D721Med (cell line): Measurements from ENCODE around the gene LDLRAD4.

Experiments
- DNase-seq: peaks from one replicate; pipeline ENCODE4 v3.0.0; 2011; ENCODE audit warnings: low spot score; ENCODE audit not compliant: insufficient read length
- FAIRE-seq: peaks from 2 replicates; lab custom pipeline; 2011; peaks lifted over from hg19 to GRCh38; lab: Jason Lieb, UNC
- TF ChIP-seq, protein P1 (sequence below): IDR thresholded peaks from 2 replicates; pipeline ENCODE4 v1.5.1; 2012; ENCODE audit warnings: mild to moderate bottlenecking, control low read depth; ENCODE audit not compliant: insufficient read depth; ENCODE audit errors: missing control alignments

The LDLRAD4 gene

DNA sequence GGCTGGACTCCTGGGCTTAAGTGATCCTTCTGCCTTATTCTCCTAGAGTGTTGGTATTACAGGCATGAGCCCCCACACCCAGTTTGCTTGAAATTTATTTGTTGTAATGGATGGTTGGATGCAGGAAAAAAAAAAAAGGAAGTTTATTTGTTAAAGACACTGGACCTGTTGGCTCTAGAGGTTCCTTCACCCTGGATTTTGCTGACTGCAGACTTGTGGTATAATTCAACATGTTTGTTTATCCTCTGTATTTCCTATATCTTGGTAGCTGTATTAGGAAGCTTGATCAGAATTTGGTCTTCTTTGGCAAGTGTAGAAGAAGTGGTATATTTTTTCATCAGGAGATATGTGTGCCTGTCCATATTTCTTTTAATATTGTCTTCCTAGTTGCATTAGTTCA, 138.7 kb downstream of the LDLRAD4 start:
- FAIRE-seq: no peak

DNA sequence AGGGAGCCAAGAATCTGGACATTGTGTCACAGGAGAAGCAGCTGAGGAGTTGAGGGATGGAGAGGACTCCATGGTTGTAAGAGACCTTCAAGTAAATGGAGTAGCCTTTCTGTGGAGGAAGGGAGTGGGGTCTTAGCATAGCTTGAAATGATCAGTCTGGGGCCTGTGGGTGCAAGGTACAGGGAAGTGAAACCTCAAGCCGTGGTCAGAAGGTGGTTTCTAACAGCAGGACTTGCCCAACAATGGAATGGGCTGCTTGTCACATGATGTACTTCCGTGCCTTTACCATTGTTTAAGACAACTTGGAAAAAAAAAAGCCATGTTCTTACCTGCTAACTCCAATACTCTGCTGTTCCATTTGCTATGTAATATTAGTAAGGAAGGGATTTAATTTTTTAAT, 140.7 kb downstream of the LDLRAD4 start:
- TF ChIP-seq, protein P1, sequence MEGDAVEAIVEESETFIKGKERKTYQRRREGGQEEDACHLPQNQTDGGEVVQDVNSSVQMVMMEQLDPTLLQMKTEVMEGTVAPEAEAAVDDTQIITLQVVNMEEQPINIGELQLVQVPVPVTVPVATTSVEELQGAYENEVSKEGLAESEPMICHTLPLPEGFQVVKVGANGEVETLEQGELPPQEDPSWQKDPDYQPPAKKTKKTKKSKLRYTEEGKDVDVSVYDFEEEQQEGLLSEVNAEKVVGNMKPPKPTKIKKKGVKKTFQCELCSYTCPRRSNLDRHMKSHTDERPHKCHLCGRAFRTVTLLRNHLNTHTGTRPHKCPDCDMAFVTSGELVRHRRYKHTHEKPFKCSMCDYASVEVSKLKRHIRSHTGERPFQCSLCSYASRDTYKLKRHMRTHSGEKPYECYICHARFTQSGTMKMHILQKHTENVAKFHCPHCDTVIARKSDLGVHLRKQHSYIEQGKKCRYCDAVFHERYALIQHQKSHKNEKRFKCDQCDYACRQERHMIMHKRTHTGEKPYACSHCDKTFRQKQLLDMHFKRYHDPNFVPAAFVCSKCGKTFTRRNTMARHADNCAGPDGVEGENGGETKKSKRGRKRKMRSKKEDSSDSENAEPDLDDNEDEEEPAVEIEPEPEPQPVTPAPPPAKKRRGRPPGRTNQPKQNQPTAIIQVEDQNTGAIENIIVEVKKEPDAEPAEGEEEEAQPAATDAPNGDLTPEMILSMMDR: no peak
- FAIRE-seq: no peak
- peak; percentile 8 for DNase-seq

More for the DNA sequence above, 138.7 kb downstream of the LDLRAD4 start:
- TF ChIP-seq, protein P1: no peak
- no peak for DNase-seq

DNA sequence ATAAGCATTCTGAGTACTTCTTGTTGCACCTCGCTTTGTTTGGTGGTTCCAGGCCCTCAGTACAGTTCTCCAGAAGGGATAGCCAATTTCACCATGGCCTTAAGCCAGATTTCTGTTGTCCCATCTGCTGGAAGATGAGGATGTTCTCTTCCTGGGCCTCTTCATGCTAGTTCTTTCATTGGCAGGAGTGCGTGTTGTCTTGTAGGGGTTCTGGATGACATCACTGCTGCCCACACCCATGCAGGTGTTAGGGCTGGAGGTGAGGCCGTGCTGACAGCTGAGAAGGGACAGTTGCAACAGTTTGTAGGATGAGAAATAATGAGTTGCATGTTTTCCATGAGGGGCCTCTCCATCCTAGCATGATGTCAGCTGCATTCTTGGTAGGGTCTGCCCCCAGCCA, 142.9 kb downstream of the LDLRAD4 start:
- DNase-seq (peak; percentile 6), FAIRE-seq (no peak)
- TF ChIP-seq, protein P1: no peak

DNA sequence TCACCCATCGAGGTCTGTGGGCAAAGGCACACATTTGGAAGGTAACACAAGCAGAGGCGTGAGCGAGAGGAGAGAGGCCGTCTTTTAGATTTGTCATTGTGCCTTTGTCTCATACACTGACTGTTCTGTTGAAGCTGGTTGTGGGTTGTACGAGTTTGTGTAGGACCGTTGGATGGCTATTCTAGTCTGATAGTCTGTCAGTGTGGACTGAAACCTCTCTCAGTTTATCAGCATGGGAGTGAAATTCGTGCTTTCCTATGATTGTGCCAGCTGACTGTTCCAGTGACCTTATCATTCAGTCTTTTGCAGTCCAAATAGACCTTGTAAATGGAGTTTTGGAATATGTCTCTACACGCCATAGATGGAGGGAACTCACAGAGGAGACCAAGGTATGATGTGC, 143.5 kb downstream of the LDLRAD4 start:
- TF ChIP-seq, protein P1: no peak
- peak; percentile 1 for DNase-seq
- FAIRE-seq: no peak

DNA sequence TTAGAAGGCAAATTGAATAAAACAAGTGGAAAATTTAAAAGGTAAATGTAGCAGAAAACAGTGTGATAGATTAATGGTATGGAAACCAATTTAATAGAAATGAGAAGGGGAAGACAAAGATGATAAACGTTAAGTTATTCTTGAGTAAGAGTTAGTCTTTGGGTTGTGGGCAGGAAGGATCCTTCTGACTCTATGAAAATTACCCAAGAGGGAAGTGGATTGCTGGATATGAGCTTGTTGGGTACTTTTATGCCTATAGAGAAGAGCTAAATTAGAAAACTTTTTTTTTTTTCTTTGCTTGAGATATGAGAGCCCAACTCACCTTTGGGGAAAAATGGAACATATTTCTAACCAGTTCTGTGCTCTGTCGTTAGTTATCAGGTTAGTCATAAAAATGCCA, 144.0 kb downstream of the LDLRAD4 start:
- FAIRE-seq: no peak
- TF ChIP-seq, protein P1: no peak
- peak; percentile 9 for DNase-seq

DNA sequence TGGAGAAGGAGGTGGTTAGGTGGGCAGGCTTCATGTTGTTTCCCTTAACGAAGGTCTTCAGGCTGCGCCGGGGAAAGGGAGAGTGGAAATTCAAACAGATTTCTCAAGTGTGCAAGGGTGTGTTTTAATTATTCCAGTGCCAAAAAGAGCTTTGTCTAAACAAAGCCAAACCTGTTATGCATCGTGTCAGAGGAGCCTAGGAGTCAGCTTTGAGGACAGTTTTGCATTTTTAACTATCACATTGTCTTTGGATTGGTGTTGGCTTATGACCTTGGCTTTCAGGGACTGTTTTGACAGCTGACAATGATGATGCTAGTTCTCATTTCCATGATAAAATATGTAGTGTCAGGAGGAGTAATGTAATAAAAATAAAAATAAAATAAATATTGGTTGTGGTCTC, 144.8 kb downstream of the LDLRAD4 start:
- no peak for DNase-seq
- TF ChIP-seq, protein P1: no peak
- no peak for FAIRE-seq

DNA sequence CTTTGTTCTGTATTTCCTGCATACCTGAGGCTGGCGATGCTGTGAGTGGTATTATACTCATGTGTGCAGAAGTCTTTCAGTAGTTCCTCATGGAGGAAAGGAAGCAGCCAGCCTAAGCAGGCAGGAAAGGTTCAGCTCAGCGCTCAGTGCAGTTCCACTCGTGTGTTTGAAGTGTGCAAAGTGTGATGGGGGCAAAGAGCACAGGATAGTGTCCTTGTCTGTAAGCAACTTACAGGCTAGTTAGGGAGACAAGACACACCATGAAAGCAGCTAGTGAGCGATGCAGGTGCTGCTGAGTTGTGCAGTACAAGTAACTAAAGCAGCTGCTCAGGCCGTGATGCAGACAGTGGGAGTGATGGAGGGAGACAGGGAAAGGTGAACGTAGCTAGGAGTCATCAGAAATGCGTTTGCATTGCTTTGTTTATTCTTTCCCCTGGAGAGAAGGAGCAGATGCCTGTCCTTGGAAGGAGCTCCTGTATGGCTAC, 146.2 kb downstream of the LDLRAD4 start:
- DNase-seq (no peak), FAIRE-seq (no peak)
- TF ChIP-seq, protein P1: no peak
